ENCODE measurements around the gene PCNT. TPM values are rescaled to one million over a fixed set of nuclear protein-coding genes. Genes with fewer than 3 reads are reported as not detected.

Gene PCNT, protein sequence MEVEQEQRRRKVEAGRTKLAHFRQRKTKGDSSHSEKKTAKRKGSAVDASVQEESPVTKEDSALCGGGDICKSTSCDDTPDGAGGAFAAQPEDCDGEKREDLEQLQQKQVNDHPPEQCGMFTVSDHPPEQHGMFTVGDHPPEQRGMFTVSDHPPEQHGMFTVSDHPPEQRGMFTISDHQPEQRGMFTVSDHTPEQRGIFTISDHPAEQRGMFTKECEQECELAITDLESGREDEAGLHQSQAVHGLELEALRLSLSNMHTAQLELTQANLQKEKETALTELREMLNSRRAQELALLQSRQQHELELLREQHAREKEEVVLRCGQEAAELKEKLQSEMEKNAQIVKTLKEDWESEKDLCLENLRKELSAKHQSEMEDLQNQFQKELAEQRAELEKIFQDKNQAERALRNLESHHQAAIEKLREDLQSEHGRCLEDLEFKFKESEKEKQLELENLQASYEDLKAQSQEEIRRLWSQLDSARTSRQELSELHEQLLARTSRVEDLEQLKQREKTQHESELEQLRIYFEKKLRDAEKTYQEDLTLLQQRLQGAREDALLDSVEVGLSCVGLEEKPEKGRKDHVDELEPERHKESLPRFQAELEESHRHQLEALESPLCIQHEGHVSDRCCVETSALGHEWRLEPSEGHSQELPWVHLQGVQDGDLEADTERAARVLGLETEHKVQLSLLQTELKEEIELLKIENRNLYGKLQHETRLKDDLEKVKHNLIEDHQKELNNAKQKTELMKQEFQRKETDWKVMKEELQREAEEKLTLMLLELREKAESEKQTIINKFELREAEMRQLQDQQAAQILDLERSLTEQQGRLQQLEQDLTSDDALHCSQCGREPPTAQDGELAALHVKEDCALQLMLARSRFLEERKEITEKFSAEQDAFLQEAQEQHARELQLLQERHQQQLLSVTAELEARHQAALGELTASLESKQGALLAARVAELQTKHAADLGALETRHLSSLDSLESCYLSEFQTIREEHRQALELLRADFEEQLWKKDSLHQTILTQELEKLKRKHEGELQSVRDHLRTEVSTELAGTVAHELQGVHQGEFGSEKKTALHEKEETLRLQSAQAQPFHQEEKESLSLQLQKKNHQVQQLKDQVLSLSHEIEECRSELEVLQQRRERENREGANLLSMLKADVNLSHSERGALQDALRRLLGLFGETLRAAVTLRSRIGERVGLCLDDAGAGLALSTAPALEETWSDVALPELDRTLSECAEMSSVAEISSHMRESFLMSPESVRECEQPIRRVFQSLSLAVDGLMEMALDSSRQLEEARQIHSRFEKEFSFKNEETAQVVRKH (N-terminal part only)
- total RNA-seq, result 18.1 TPM

DNA sequence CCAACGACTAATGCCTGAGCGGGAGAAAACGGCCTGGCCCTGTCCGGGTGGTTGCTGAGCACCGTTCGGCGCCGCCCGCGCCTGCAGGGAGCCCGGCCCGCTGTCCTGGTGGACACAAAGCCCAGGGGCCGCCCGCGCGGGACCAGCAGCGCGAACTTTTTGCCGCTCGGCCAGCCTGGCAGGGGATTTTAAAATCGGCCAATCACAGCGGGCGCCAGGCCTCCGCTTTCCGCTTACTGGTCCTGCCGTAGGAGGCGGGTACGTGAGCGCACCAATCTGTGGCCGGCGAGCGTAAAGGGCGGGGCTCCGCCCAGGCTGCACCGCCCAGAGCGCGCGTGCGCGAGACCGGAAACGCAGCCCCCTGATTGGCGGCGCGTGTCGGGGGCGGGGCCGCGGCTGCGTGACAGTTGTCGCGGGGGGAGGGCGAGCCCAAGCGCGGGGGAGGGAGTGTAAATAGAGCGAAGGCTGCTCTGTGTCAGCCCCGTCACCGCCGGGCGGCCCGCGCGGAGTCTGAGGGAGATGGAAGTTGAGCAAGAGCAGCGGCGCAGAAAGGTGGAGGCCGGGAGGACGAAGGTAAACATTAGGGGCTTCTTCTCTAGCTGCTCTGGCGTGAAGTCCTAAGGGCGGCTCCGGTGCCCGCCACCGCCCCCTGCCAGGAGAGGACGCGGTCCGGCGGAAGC is at the start of gene PCNT, which contains the start of gene C21orf58:
Gene PCNT (plus strand): TSS at position 447 of the 680 bp plus-strand sequence. CDS start 73 bp downstream, at position 520.
Gene C21orf58 (minus strand): TSS at position 161 of the 680 bp plus-strand sequence. CDS start 1,132 bp downstream, outside the sequence.
- peak; percentile 94 for ATAC-seq

DNA sequence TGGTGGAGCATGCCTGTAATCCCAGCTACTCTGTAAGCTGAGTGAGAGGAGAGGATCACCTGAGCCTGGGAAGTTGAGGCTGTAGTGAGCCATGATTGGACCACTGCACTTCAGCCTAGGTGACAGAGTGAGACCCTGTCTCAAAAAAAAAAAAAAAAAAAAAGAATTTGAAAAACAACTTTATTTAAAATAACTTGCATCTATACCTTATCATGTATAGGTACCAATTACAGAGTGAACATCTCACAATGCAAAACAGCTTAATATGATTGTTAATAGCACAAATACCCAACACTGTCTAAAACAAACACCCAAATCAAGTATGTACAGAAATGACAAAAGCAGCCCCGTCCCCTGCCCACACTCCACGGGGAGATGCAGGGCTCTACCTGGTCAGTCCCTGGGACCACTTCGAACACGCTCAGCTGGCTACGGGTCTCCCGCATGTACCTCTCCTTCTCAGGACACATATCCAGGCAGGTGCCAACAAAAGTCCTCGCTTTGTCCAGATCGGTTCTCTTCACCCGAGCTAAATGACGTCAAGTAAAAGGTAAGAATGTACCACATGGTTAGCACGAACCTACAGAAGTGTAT is 49.1 kb upstream of the PCNT start:
- no peak for ATAC-seq

DNA sequence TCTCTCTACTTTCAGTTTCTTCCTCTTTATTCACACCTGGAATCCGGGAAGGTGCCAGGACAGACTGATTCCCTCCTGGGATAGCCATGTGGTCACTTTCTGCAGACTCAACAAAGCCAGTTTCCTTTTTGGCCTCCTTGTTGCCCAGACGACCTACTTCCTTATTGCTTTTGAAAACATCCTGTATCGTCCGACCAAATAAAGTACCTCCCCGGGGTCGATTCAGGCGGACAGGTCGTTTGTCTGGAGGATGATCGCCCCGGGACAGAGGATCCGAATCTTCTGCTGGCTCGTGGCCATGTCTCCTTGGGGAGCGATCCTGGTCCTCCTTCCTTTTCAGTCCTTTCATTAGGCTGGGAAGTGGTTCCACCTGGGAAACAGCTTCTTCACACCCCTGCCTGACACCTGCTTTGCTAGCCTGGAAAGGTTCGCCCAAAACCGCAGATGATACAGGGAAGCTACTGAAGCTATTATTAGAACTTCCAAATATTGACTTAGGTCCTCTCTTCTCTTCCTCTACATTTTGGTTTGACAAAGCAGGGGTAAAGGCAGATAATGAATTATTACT is 39.8 kb upstream of the PCNT start:
- ATAC-seq, result no peak

DNA sequence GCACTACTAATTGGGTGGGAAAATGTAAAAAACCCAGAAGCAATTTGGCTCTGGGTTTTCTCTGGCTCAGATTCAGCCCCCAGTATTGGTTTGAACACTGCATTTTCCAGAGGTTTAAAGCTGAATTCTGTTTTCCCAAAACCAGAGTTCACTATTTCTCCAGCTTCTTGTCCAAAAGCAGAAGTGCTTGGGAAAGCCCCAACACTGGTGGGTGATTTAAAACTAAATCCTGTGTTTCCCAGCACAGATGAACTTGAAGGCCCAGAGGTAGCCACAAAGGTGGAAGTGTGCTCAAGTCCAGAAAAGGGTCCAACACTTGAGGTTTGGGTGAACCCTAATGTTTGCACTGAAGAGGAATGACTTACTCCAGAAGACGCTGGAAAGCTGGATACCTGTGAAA is 39.2 kb upstream of the PCNT start:
- no peak for ATAC-seq

DNA sequence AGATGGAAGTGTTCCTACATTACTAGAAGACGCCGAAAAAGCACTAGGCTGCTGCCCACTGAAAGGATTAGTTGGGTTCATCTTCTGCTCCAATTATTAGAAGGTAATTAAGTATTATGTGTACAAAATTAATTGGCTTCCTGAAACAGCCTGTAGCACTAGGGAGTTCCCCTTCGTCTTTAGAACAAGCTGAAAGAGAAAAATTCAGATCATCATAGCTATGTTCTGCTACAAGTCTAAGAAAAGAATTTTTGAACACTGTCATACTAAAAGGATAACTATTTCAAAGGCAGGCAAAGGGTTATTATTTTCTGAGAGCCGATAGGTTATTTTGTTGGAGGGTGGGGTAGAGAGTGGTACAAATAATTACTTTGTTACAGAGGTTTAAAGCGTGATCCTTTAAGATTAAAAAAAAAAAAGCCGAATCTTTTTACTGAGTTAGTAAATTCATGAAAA is 38.7 kb upstream of the PCNT start, which contains the start of gene MCM3AP:
Gene MCM3AP (minus strand): TSS at position 406 of the 456 bp plus-strand sequence. CDS start 325 bp downstream, at position 81.
- ATAC-seq, result no peak

DNA sequence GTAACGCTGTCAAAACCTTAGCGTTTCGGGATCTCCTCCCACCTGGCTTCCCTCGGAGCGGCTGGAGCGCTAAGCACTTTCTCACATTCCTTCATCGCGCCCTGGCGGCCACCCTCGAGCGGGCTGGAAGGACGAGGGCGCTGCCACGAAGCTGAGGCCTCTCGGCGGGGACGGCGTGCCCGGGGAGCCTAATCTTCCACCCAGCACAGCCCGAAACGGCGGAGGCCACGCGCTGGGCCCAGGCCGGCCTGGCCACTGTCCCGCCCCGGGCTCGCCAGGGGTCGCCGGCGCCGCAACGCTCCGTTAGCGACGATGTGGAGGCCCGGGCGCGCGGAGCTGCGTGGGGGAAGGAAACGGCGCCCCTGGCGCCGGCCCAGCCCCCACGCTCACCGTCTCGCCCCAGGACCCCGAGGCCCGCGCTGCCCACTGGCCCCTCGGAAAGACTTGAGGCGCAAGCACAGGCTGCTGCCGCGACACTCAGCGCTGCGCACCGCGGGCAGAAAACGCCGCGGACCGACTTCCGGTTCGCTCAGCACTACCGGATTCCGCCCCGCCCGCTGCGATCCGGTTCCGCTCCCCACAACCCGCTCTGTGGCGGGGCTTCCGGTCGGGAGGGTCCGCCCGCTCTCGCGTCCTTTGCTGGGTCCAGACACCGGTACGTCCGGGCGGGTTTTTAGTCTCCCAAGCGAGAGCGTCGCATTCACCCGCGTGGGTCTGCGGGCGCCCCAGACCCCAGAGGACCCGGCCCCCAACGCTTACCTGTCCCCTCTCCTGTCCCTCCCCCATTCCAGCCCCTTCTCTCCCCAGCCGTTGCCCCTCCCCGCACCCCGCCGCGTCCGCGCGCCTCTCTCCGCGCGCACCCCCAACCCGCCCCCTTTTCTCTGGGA is 38.0 kb upstream of the PCNT start, which contains the start of gene YBEY:
Gene YBEY (plus strand): TSS at position 582 of the 887 bp plus-strand sequence. CDS start 572 bp downstream, outside the sequence.
- ATAC-seq, result peak; percentile 92

DNA sequence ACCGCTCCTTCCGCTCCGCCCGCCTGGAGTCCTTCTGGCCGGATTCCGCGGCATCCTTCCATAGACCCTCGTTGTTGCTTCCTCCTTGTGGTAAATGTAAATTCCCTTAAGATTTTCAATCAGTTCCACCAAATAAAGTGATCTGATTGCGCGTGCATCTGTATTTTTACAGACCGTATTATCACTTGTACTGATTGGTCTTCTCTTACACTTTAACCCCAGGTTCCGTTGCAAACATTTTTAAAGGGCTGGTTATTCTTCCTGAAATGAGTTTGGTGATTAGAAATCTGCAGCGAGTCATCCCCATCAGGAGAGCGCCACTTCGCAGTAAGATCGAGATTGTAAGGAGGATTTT is 37.3 kb upstream of the PCNT start:
- no peak for ATAC-seq

DNA sequence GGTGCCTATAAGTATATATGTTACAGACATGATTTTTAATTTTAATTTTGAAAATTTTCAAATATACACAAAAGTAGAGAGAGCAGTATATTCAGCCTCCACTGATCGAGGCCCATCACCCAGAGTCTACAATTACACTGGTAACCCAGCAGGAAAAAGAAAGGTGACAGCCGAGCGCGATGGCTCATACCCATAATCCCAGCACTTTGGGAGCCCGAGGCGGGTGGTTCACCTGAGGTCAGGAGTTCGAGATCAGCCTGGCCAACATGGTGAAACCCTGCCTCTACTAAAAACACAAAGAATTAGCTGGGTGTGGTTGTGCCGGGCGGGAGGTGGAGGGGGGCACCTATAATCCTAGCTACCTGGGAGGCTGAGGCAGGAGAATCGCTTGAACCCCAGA is 36.4 kb upstream of the PCNT start:
- no peak for ATAC-seq

DNA sequence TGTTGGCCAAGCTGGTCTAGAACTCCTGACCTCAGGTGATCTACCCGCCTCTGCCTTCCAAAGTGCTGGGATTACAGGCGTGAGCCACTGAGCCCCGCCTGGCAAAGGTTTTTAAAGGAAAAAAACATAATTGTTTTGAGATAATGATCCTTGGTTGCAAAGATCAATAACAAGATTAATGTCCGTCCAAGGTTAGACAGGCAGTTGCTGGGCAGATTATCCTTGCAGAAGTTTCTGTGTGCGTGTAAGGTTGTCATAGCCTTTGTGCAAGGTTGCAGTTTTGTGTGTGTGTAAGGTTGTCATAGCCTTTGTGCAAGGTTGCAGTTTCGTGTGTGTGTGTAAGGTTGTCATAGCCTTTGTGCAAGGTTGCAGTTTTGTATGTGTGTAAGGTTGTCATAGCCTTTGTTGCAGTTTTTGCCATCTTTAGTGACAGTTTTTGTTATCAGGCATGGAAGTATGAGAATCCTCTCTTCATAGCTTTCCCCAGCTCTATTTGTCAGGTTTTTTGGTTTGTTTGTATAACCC is 34.2 kb upstream of the PCNT start:
- no peak for ATAC-seq

DNA sequence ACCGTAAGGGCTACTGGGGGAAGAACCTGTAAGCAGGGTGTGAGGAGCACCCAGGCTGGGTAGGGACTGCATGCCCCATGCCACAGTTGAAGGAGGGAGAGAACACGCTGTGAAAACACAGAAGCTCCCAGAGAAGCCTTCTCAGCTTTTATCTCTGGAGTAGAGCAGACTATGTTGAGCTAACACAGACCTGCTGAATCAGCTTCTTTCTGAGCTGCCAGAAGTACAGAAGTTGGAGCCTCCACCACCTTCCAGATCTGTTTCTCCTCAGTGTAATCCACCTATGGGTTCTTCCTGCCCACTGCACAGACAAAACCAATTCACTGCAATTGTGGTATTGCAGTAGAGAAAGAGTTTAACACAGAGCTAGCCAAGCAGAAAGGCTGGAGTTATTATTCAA is 32.4 kb upstream of the PCNT start:
- no peak for ATAC-seq

DNA sequence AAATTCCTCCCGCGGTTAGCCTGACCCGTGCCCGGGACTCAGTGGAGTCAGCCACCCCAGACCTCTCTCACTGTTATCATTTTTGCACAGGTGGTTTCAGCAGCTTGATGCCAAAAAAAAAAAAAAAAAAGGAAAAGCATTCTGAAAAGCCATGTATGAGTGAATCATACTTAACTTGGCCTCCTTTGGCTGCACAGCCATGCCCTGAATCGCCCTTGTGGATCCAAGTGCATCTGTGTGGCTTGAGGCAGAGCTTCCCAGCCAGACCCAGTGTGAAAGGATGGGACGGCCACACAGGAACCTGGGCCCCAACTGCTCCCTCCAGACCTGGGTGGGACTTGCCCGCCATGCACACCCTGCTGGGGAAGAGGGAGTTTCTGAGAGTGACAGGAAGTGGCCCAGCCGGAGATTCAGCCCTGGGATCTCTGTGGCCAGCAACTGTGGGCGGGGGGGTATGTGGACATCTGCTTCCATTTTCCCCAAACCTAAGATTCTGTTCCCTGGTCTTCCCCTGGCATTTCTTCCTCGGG is 29.2 kb upstream of the PCNT start:
- no peak for ATAC-seq

DNA sequence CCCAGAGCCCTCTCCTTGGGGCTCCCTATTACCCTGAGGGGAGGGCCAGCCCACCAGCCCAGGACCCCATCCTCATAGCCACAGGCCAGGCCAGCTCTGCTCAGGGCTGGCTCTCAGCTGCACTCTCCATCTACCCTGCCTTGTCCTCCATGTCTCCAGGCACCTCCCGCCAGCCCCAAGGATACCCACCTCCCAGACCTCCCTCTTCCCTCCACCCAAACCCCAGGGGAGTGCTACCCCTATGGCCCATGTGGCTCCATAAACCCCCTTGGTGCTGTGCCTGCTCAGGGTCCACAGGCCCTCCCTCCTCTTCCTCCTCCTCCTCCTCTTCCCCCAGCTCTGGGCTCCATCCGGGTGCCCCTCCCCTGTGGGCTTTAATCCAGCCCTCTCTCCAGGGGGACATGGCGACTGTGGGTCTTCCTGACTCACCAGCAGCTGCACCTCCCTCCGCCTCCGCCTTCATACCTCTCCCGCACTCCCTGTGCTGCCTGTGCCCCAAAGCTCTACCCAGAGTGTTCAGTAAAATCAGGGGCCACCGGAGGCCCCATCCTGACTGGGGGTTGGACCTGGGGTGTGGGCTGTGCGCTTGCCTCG is 28.7 kb upstream of the PCNT start:
- peak; percentile 16 for ATAC-seq

DNA sequence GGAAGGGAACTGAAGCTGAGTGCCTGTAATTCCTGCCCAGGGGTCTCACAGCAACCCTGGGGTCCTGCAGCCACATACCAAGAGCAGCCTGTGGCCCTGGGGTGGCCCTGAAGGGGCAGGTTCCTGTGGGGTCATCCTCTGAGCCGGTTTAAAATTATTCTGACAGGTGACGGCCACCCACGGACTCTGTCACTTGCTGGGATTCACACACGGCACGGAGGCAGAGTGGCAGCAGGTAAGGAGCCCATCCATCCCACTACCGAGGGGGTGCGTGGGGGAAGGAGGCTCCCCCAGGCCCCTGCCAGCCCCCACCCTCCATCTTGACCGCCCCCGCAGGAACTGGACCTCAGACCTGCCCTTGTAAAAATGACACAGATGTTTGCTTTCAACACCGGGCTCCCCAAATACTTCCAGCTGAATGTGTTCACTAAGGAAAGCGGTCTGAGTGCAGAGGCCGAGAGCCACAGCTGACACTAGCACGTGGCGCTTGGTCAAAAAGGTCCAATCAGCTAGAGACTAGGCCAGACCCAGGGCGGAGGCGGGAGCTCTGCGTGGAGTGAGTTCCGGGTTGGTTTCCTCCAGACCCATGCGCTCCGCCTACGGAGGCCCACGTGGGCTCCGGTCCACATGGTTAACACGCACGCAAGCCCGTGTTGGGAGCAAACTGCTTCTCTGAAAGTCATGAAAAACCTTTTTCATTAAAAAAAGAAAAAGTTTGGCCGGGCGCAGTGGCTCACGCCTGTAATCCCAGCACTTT is 27.8 kb upstream of the PCNT start:
- ATAC-seq, result peak; percentile 23

DNA sequence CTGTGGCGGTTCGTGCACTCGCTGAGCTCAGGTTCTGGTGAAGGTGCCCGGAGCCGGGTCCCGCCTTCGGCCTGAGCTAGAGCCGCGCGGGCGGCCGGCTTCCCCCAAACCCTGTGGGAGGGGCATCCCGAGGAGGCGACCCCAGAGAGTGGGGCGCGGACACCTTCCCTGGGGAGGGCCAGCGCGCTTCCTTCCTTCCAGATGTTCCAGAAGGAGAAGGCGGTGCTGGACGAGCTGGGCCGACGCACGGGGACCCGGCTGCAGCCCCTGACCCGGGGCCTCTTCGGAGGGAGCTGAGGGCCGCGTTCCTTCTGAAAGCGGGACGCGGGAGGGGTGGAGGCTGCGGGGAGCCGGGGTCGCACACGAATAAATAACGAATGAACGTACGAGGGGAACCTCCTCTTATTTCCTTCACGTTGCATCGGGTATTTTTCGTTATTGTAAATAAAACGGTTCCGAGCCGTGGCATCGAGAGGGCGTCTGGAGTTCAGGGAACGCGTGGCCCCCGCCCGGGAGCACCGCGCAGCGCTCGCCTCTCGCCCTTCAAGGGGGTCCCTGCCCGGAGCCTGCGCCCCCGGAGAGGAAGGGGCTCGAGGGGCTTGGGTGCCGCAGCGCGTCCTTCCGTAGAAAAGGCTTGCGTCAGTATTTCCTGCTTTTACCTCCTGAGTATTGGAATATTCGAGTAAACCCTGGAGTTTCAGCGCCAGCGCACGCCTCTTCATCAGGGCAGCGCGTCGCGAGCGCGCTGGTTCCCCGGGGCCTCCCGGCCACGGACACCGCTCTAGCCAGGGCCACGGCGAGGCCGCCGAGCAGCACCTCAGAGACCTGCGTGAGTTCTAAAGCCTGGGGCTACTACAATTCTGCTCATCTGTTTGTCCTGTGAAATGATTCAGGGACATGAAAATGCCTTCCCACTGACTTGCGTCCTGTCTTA is 26.4 kb upstream of the PCNT start:
- peak; percentile 49 for ATAC-seq

DNA sequence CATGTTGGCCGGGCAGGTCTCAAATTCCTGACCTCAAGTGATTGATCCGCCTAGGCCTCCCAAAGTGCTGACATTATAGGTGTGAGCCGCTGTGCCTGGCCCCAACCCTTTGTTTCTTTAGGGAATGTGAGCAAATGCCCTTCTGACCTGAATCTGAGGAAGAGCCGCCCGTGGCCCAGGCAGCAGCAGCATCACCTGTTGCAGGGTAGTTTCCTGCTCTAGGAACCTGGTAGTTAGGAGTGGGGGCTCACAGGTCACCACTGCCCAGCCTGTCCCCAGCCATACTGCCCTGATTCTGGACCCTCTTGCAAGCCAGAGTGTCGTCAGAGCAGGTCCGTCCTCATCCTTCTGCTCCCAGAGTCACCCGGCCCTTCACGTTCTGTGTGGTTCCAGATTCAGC is 24.8 kb upstream of the PCNT start:
- no peak for ATAC-seq

DNA sequence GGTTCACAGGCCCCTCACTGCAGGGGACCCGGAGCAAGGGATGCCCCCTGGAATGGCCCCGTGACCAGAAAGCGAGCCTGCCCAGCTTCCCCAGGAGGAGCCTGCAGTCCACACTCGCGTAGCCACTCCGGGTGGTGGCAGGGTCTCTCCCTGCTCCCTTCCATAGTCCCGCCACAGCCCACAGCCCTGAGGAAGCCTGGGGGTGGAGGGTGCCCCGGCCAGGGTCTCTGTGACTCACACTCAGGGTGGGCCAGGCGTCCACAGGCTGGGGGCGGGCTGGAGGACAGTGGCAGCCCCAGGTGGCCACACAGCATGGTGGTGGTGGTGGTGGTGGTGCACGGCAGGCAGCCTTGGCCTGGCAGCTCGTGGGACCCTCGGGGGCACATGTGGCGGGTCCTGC is 22.2 kb upstream of the PCNT start:
- peak; percentile 16 for ATAC-seq

DNA sequence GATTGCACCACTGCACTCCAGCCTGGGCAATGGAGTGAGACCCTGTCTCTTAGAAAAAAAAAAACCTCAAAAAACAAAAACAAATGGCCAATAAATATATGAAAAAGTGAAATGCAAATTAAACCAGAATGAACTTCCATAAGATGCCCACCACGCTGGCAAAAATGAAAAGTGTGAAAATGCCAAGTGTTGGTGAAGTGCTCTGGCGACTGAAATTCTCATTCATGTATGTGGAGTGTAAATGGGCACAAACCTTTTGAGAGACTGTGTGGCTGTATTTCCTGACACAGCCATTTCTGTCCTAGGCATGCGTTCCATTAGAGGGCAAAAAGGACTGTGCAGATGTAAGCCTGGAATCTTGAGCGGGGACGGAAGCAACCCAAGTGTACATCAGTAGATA is 19.5 kb upstream of the PCNT start:
- ATAC-seq, result no peak
